ENCODE data around the gene HES1. TPM values are rescaled to one million over a fixed set of nuclear protein-coding genes. Genes with fewer than 3 reads are reported as not detected.

Gene HES1
- total and polyA plus RNA-seq, 7 experiments from 2014 or later = 3.9 to 4.2 (median 4.2) TPM; not detected in 4

DNA sequence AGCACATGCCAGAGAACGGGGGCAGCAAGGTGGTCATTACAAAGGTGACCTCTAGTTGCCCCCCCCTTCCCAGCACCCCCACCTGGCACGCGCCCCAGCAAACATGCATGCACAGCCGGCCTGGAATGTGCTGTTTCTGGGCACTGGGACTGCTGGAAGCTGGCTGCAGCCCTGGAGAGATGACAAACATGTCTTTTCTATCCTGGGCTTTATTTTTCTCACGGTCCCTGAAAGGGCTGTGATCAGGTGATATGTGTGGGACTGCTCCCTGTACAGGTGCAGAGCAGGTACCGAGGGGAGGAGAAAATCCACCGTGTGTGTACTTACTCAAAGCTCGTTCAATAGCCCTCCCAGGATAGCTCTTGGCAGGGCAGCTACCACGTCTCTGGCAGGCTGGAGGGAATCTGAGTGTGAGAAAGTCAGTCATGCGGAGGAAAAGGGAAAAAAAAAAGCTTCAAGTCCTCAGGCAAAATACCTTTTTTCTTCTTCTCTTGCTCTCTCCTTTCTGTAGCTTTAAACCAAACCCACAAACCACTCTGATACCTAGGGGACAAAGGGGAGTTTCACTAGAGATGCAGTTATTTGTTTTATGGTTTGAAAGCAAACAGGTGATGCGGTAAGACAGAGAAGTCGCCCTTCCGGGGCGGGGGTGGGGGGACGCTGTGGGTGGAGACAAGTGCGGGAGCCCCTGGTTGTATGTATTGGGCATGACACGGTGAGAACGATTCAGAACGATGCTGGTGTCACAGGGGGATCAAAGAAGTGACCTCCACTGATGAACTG, 5.0 kb upstream of the HES1 start:
- Histone ChIP-seq H3K36me3 (ENCODE audit: control insufficient read depth in 2 of 3, insufficient read depth in 3 of 3, low read length in 3 of 3) (no peaks in the 10 kb centered on the region), H3K27ac (ENCODE audit: low read depth, low read length) (no peak overlapping the region), H3K9me3 (ENCODE audit: control insufficient read depth in 2 of 3, low read length in 3 of 3) (no peaks in the 10 kb centered on the region), H3K4me1 (ENCODE audit: control insufficient read depth in 2 of 2, insufficient read depth in 2 of 2, low read length in 2 of 2) (peaks cover 10 to 28% of the 10 kb centered on the region in 2 donors), H3K4me3 (ENCODE audit: low read length) (no peak overlapping the region), H3K27me3 (ENCODE audit: control insufficient read depth in 2 of 2, insufficient read depth in 2 of 2, low read length in 2 of 2) (peaks cover 6 to 8% of the 10 kb centered on the region in 2 donors)
- ATAC-seq (peak; percentile 21), DNase-seq (peak in 4 of 9 donors; percentile 13 to 33 (median 28))
- Mint-ChIP-seq H3K36me3 (peaks cover 0 to 10% (median 0%) of the 10 kb centered on the region in 5 donors), H3K27me3 (peaks cover 6 to 67% (median 31%) of the 10 kb centered on the region in 5 donors), H3K9me3 (peaks cover 0 to 3% (median 0%) of the 10 kb centered on the region in 11 donors), H3K27ac (peak overlapping the region in 7 of 9 donors; percentile 7 to 74 (median 34)), H3K4me3 (peak overlapping the region; percentile 3 to 66 (median 32)), H3K4me1 (peaks cover 22 to 39% (median 27%) of the 10 kb centered on the region in 7 donors)
- intact Hi-C loops (cut with micrococcal nuclease) = loop anchor here (10.0 kb wide), 5 partner anchors 166 to 1236 kb away; partner anchors contain the start of gene ATP13A3 (in 1 of the 2)
- ChIA-PET POLR2A (interaction anchor here (2.1 kb wide), 1 partner anchor 10 kb away, joined by 5 read pairs; no protein-coding TSS in a partner anchor), CTCF (interaction anchor here (1.1 kb wide), 1 partner anchor 465 kb away, joined by 3 read pairs; no protein-coding TSS in a partner anchor)

GRCh38 chr3:194132465-194133286, 3.3 kb upstream of the HES1 start:
- peaks cover 6 to 8% of the 10 kb centered on the region in 2 donors for H3K27me3 ChIP-seq (ENCODE audit: control insufficient read depth in 2 of 2, insufficient read depth in 2 of 2, low read length in 2 of 2)
- CTCF ChIA-PET = no interaction called here

GRCh38 chr3:194133661-194134230, 2.2 kb upstream of the HES1 start:
- intact Hi-C loops (cut with micrococcal nuclease) = loop anchor here (1.0 to 10.0 kb wide), 8 partner anchors 8 to 1239 kb away; partner anchors contain the start of gene ATP13A3 (in 1 of the 2)
- Histone ChIP-seq H3K27me3 (ENCODE audit: control insufficient read depth in 2 of 2, insufficient read depth in 2 of 2, low read length in 2 of 2) (peaks cover 6 to 8% of the 10 kb centered on the region in 2 donors), H3K4me3 (ENCODE audit: low read length) (no peak overlapping the region), H3K27ac (ENCODE audit: low read depth, low read length) (no peak overlapping the region), H3K9me3 (ENCODE audit: control insufficient read depth in 2 of 3, low read length in 3 of 3) (no peaks in the 10 kb centered on the region), H3K36me3 (ENCODE audit: control insufficient read depth in 2 of 3, insufficient read depth in 3 of 3, low read length in 3 of 3) (no peaks in the 10 kb centered on the region), H3K4me1 (ENCODE audit: control insufficient read depth in 2 of 2, insufficient read depth in 2 of 2, low read length in 2 of 2) (peaks cover 25 to 42% of the 10 kb centered on the region in 2 donors)
- peak overlapping the region; percentile 70 to 87 (median 82) for H3K4me3 Mint-ChIP-seq
- no peak for ATAC-seq
- peaks cover 0 to 71% (median 30%) of the 10 kb centered on the region in 5 donors for H3K27me3 Mint-ChIP-seq
- ChIA-PET POLR2A (no interaction called here), CTCF (interaction anchor here (0.6 kb wide), 1 partner anchor 468 kb away, joined by 3 read pairs; no protein-coding TSS in a partner anchor)
- H3K27ac Mint-ChIP-seq = peak overlapping the region; percentile 28 to 89 (median 60)
- H3K4me1 Mint-ChIP-seq = peaks cover 37 to 60% (median 47%) of the 10 kb centered on the region in 7 donors
- peaks cover 0 to 10% (median 0%) of the 10 kb centered on the region in 5 donors for H3K36me3 Mint-ChIP-seq
- peaks cover 0 to 3% (median 0%) of the 10 kb centered on the region in 11 donors for H3K9me3 Mint-ChIP-seq
- peak in 2 of 9 donors; percentile 13 to 47 for DNase-seq

More at GRCh38 chr3:194132465-194133286, 3.3 kb upstream of the HES1 start:
- no peak overlapping the region for H3K4me3 ChIP-seq (ENCODE audit: low read length)
- no peak overlapping the region for H3K27ac ChIP-seq (ENCODE audit: low read depth, low read length)
- DNase-seq (no peak), ATAC-seq (no peak)
- H3K4me1 ChIP-seq (ENCODE audit: control insufficient read depth in 2 of 2, insufficient read depth in 2 of 2, low read length in 2 of 2) = peaks cover 25 to 42% of the 10 kb centered on the region in 2 donors
- no peaks in the 10 kb centered on the region for H3K9me3 ChIP-seq (ENCODE audit: control insufficient read depth in 2 of 3, low read length in 3 of 3)
- Mint-ChIP-seq H3K9me3 (peaks cover 0 to 3% (median 0%) of the 10 kb centered on the region in 11 donors), H3K27ac (peak overlapping the region in 3 of 9 donors; percentile 30 to 89 (median 55)), H3K4me3 (peak overlapping the region in 9 of 10 donors; percentile 21 to 85 (median 74)), H3K27me3 (peaks cover 0 to 71% (median 40%) of the 10 kb centered on the region in 5 donors), H3K36me3 (peaks cover 0 to 10% (median 0%) of the 10 kb centered on the region in 5 donors), H3K4me1 (peaks cover 37 to 55% (median 43%) of the 10 kb centered on the region in 7 donors)
- no peaks in the 10 kb centered on the region for H3K36me3 ChIP-seq (ENCODE audit: control insufficient read depth in 2 of 3, insufficient read depth in 3 of 3, low read length in 3 of 3)
- intact Hi-C loops (cut with micrococcal nuclease) = loop anchor here (1.0 to 10.0 kb wide), 6 partner anchors 9 to 1238 kb away; partner anchors contain the start of gene ATP13A3 (in 1 of the 2)
- POLR2A ChIA-PET = interaction anchor here (1.0 kb wide), 1 partner anchor 8 kb away, joined by 3 read pairs; no protein-coding TSS in a partner anchor

- CTCF ChIA-PET = interaction anchor here (0.6 kb wide), 1 partner anchor 469 kb away, joined by 3 read pairs; no protein-coding TSS in a partner anchor
- H3K27me3 Mint-ChIP-seq = peaks cover 0 to 77% (median 30%) of the 10 kb centered on the region in 5 donors
- peak; percentile 25 for ATAC-seq
- H3K9me3 Mint-ChIP-seq = peaks cover 0 to 3% (median 0%) of the 10 kb centered on the region in 11 donors
- Histone ChIP-seq H3K36me3 (ENCODE audit: control insufficient read depth in 2 of 3, insufficient read depth in 3 of 3, low read length in 3 of 3) (no peaks in the 10 kb centered on the region), H3K27ac (ENCODE audit: low read depth, low read length) (peak overlapping the region; percentile 8), H3K27me3 (ENCODE audit: control insufficient read depth in 2 of 2, insufficient read depth in 2 of 2, low read length in 2 of 2) (peaks cover 6 to 8% of the 10 kb centered on the region in 2 donors), H3K9me3 (ENCODE audit: control insufficient read depth in 2 of 3, low read length in 3 of 3) (no peaks in the 10 kb centered on the region), H3K4me3 (ENCODE audit: low read length) (peak overlapping the region; percentile 53), H3K4me1 (ENCODE audit: control insufficient read depth in 2 of 2, insufficient read depth in 2 of 2, low read length in 2 of 2) (peaks cover 25 to 42% of the 10 kb centered on the region in 2 donors)
- peaks cover 0 to 10% (median 0%) of the 10 kb centered on the region in 5 donors for H3K36me3 Mint-ChIP-seq
- POLR2A ChIA-PET = no interaction called here
- H3K4me1 Mint-ChIP-seq = peaks cover 37 to 62% (median 47%) of the 10 kb centered on the region in 7 donors
- no peak overlapping the region for H3K27ac Mint-ChIP-seq
- peak overlapping the region in 2 of 10 donors; percentile 88 to 93 for H3K4me3 Mint-ChIP-seq
- intact Hi-C loops (cut with micrococcal nuclease) = loop anchor here (2.0 to 10.0 kb wide), 7 partner anchors 63 to 1239 kb away; partner anchors contain the start of gene ATP13A3 (in 1 of the 2)
- DNase-seq = peak in 4 of 9 donors; percentile 17 to 75 (median 35)
These were observed 1.7 kb upstream of the HES1 start for GRCh38 chr3:194134231-194134756.

GRCh38 chr3:194134757-194135515, 1.0 kb upstream of the HES1 start:
- peaks cover 0 to 3% (median 0%) of the 10 kb centered on the region in 11 donors for H3K9me3 Mint-ChIP-seq
- Histone ChIP-seq H3K4me1 (ENCODE audit: control insufficient read depth in 2 of 2, insufficient read depth in 2 of 2, low read length in 2 of 2) (peaks cover 25 to 42% of the 10 kb centered on the region in 2 donors), H3K36me3 (ENCODE audit: control insufficient read depth in 2 of 3, insufficient read depth in 3 of 3, low read length in 3 of 3) (no peaks in the 10 kb centered on the region), H3K27me3 (ENCODE audit: control insufficient read depth in 2 of 2, insufficient read depth in 2 of 2, low read length in 2 of 2) (peaks cover 6 to 8% of the 10 kb centered on the region in 2 donors), H3K4me3 (ENCODE audit: low read length) (peak overlapping the region; percentile 53), H3K27ac (ENCODE audit: low read depth, low read length) (peak overlapping the region; percentile 8), H3K9me3 (ENCODE audit: control insufficient read depth in 2 of 3, low read length in 3 of 3) (no peaks in the 10 kb centered on the region)
- DNase-seq (peak; percentile 66 to 84 (median 82)), ATAC-seq (peak; percentile 79)
- peak overlapping the region; percentile 84 to 93 (median 90) for H3K4me3 Mint-ChIP-seq
- ChIA-PET CTCF (interaction anchor here (1.1 kb wide), 1 partner anchor 75 kb away, joined by 4 read pairs; no protein-coding TSS in a partner anchor), POLR2A (interaction anchor here (1.6 kb wide), 1 partner anchor 181 kb away, joined by 3 read pairs; no protein-coding TSS in a partner anchor)
- peaks cover 0 to 10% (median 0%) of the 10 kb centered on the region in 5 donors for H3K36me3 Mint-ChIP-seq
- peaks cover 0 to 80% (median 33%) of the 10 kb centered on the region in 5 donors for H3K27me3 Mint-ChIP-seq
- peaks cover 41 to 66% (median 50%) of the 10 kb centered on the region in 7 donors for H3K4me1 Mint-ChIP-seq
- peak overlapping the region in 8 of 9 donors; percentile 79 to 94 (median 92) for H3K27ac Mint-ChIP-seq
- intact Hi-C loops (cut with micrococcal nuclease) = loop anchor here (1.0 to 10.0 kb wide), 14 partner anchors 32 to 1240 kb away; partner anchors contain the start of genes OPA1 (in 2 of the 2), ATP13A3 (in 1 of the 2) and FAM43A (in 1 of the 2)
